SIG-M5 treated with dmso at 0.1 percent for 504 hours (cell line): ENCODE measurements around the gene LIMS3.
"Not testable (repeated sequence)": the region's sequence is repeated elsewhere in the genome, so short reads cannot be mapped to it uniquely, and the experiment has no call there.

Source experiments
- DNase-seq: peaks from one replicate; lab custom pipeline; 2025; ENCODE audit not compliant: unreplicated experiment; lab: John Stamatoyannopoulos, UW

Gene LIMS3

DNA sequence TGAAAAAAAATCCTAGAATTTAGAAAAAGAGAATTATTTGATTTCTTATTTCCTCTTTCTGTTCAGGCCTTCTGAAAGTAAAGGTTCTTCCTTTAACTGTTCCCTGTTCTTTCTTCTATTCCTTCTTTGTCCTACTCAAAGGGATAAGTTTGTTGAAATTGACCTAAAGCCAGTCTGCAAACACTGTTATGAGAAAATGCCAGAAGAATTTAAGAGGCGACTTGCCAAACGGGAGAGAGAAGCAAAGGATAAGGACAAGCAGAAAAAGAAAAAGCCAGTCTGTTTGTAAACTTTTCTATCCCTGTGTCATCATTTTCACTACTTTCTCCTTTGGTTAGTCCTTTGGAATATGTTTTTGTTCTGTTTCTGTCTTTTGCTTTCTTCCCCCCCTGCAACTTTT is 26.0 kb downstream of the LIMS3 start:
- not testable (repeated sequence) for DNase-seq

DNA sequence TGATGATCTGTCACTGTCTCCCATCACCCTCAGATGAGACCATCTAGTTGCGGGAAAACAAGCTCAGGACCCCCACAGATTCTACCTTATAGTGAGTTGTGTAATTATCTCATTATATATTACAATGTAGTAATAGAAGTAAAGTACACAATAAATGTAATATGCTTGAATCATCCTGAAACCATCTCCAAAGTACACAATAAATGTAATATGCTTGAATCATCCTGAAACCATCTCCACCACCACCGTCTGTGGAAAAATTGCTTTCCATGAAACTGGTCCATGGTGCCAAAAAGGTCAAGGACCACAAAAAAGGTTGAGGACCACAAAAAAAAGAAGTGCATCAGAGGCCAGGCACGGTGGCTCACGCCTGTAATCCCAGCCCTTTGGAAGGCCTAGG is 29.3 kb downstream of the LIMS3 start:
- DNase-seq: not testable (repeated sequence)

DNA sequence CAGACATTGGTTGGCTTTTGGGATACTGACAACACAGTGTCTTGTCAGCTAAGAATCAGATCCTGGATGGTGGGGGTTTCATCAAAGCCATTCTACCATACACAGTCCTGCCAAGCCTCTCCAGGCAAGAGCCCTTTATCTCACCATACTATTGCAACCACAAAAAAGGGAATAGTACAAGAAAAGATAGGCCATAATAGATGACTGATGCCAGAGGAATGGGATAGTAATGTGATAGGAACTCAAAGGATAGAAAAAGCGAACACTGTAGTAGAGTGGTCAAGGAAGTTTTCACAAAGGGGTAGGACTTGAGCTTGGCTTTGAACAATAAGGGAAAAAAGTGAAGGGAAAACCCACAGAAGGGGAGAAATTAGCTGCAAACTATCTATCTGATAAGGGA is 30.7 kb downstream of the LIMS3 start:
- DNase-seq: not testable (repeated sequence)

DNA sequence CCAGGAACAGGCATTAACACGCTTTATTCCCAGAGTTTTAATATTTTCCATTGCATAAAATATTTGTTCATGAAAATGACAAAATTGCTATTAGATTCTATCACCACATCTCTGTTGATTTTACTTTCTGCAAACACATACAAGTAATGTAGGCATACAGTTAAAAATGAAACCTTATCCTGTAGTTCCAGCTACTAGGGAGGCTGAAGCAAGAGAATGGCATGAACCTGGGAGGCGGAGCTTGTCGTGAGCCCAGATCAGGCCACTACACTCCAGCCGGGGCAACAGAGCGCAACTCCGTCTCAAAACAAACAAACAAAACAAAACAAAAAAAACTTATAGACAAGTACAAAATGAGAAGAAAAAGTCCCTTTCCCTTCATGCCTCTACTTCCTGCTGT is 38.0 kb downstream of the LIMS3 start:
- not testable (repeated sequence) for DNase-seq

DNA sequence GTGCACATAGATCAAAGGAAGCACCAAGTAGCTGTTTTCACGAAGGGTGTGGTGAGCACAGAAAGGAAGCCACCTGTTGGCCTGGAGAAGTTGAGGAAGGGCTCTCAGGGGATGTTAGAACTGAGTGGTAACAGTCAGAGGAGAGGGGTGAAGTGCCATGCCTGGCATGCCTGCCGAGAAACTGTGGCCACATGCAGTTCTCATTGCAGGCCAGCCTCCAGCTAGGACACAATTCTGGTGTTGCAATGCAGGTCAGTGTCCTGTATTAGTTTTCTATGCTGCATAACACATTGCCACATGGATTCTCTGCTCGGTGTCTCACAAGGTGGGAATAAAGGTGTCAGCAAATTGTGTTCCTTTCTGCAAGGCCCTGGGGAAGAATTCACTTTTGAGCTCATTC is 46.9 kb downstream of the LIMS3 start:
- not testable (repeated sequence) for DNase-seq

DNA sequence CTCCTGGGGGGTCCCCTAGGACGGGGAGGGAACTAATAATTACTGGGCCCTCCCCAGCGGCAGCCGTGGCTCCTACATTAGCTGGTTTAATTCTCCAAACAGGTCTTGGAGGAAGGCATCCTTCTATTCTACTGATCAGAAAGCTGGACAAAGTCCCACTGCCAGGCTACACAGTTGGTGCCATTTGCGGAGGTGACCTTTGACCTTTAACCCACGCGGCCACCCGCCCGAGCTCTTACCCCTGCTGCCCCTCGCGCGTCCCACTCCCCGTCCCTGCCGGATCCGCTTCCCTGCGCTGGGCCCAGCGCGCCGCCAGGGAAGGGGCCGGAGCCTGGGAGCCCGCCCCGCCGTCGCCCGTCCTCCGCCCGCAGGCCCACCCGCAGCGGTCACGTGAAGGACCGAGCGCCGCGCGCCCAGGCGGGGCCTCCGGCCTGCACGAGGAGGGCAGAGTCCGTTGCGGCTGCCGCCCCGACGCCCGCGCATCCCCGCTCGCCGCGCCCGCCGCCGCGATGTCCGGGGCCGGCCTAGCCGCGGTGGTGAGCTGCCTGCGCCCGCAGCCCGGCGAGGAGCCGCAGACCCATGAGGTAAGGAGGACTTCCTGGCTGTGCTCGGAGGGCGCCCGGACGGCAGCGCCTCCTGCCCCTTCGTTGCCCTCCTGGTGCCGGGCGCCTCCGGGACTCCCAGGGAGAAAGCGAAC is 48.9 kb downstream of the LIMS3 start:
- not testable (repeated sequence) for DNase-seq

DNA sequence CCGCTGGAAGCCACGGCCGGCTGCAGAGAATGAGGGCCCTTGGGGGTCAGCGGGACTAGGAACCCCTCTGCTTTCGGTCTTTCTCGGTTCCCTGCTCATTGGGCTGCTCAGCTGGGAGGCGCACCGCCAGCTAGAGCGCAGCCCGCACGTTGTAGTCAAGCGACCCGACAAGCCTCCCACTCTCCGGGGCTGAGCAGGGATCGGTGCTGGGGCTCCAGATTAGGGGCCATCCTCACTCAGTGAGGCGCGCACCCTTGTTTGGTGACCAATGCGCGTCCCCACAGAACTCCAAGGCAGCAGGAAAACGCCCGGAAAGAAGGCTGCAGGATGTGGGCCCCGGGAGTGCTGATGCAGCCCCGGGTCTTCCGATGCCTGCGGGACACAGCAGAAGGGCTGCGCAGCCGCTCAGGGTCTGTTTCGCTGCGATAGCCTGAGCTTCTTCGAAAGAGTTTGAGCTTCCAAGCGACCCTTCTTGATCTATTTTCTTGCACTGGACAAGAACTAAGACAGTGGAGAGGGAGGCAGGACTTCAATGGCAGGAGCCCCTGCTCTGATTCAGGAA is 49.6 kb downstream of the LIMS3 start:
- DNase-seq: not testable (repeated sequence)

DNA sequence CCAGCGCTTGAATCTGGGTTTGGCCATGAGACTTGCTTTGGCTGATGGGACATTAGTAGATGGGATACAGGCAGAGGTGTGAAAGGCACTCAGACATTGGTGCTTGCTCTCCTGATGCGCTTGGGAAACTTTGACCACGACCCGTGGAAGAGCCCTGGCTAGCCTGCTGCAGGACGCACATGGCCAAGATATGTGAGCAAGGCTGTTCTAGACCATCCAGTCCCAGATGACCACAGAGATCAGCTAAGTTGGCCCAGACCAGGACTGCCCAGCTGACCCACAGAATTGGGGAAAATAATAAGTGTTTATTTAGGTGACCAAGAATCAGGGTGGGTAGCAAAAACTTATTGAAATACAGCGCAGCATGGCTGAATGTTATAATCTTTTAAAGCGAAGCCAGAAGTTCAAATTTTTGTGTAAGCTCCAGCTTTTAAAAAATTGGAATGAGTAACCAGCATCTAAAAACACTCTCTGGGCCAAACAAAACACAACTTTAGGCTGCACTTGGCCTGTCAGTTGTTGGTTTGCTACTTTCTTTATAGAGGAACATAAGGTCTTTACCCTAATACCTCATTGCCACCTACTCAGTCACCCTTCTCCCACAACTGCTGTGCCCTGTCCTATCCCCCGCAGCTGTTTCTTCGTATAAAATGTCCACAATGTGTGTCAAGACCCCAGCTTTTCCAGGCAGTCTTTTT is 51.8 kb downstream of the LIMS3 start:
- DNase-seq: not testable (repeated sequence)

DNA sequence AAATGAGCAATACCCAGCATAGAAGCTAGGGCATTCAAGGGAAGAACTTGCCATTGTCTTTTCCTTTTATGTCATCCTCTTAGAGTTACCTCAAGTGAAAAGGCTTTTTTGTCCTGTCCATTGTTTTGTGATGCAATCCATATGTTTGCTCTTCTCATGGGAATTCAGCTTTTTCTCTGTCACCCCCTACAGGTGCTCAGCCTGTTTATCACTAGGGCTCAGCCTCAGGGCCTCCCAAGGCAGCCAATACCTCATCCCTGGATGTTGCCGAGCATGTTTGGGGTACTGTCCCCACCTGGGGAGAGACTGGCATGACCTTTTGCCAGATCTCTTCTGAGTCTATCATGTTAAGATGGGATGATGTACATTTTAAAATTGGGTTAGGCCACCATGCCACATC is 65.5 kb downstream of the LIMS3 start:
- not testable (repeated sequence) for DNase-seq

DNA sequence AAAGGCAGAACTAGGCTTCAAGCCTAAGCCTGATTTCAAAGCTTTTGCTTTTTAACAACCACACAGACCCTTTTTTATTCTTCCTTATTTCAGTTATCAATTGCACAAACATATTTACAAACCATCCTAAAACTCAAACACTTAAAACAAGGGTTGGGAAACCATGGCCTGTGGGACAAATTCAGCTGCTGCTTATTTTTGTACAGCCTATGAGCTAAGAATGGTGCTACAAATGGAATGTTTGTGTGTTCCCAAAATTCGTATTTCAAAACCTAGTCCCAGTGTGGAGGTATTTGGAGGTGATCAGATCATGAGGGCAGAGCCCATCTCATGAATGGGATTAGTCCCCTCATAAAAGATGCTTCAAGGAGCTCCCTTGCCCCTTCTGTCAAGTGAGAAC is 67.0 kb downstream of the LIMS3 start:
- DNase-seq: not testable (repeated sequence)

DNA sequence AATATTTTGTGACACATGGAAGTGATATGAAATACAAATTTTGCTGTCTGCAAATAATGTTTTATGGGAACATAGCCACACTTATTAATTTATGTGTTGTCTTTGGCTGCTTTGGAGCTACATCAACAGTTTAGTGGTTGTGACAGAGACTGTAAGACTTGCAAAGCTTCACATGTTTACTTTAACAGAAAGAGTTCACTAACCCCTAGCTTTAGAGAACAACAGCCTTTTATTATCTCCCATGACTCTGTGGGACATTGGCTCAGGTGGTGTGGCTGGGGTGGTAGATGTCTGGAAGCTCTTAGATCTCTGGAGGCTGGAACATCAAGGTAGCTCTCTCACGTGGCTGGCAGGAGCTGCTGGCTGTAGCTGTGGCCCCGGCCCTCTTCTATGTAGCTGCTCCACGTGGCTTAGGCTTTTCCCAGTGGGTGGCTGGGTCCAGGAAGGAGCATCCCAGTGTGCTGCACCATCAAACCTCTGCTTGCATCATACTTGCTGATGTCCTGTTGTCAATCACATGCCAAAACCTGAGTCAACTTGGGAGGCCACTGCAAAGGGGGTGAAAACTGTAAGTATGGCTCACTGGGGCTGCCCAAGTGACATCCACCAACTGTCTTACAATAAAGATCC is 67.7 kb downstream of the LIMS3 start:
- not testable (repeated sequence) for DNase-seq

DNA sequence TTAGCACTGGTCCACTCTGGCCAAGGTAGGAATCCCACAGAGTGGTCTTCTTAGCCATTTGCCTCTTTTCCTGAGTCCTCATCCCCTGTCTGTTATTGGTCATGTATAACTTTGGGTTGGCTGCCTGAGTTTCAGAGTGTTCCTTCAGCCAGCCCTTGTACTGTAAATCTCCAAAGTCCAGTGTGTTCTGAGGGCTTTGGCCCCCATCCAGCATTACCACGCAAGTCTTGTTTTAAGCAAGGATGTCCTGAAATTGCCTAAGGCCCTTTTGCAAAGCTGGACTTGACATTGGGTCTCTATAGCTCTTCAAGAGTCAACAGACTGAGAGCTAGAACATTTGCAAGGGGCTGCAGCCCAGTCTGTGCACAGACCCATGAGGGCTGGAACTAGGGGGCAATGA is 68.4 kb downstream of the LIMS3 start:
- not testable (repeated sequence) for DNase-seq

DNA sequence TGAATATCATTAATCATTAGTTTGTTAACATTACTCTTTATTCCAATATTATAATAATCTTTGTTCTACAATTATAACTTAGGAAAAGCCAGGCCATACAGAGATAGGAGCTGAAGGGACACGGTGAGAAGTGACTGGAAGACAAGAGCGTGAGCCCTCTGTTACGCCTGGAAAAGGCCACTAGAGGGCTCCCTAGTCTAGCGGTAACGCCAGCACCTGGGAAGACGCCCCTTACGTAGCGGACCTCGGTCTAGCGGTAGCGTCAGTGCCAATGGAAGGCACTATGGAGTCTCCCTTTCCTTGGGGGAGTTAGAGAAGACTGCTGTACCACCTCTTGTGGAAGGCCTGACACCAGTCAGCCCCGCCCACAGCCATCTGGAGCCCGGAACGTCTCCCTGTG is 71.4 kb downstream of the LIMS3 start:
- not testable (repeated sequence) for DNase-seq

DNA sequence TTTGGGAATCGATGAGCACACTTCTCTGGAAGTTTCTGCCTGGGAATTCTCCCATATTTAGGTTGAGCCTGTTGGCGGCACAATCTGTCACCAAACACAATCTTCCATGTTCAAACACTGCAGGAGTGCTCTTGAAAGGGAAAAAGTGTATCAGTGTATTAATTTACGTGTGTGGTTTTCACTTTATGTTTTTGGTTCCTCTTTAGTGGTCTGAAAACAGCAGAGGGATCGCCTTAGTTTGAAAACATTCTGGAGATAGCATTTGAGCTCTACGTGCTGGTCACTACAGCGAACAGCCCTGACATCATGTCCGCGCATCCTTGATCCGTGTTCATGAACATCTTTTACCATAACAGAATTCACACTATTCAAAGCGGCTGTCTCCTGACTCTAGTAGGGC is 73.2 kb downstream of the LIMS3 start:
- DNase-seq: not testable (repeated sequence)
